Body of pancreas (tissue), 4 donors: ENCODE results near the gene ANKLE1. TPM values are rescaled to one million over a fixed set of nuclear protein-coding genes. Genes with fewer than 3 reads are reported as not detected.
A peak's percentile ranks its signal among the peaks of the same experiment; 100 is the strongest.
"Not testable (repeated sequence)": the region's sequence is repeated elsewhere in the genome, so short reads cannot be mapped to it uniquely, and the experiment has no call there.

Experiments
- ATAC-seq: fragments of 150-250 bp; one replicate; pipeline ENCODE4 v1.9.1; 2016
- DNase-seq, 4 donors: peaks; one replicate each; pipeline ENCODE4 v3.0.0-alpha.2; 2019
- H3K27ac ChIP-seq, 4 donors: fragments of 200-600 bp; sonication (generic); 1 replicate in 3 of 4; 2 replicates in 1 of 4; pipeline versions ENCODE4 v1.5.1 to v1.6.1; 2016 to 2019; ENCODE audit warnings: mild to moderate bottlenecking in 1 of 4, mixed read lengths in 1 of 4, moderate library complexity in 1 of 4
- H3K27me3 ChIP-seq, 2 donors: fragments of 200-600 bp; sonication (generic); one replicate each; pipeline ENCODE4 v1.6.0; 2016; ENCODE audit warnings: mild to moderate bottlenecking in 1 of 2
- H3K36me3 ChIP-seq, 2 donors: fragments of 200-600 bp; sonication (generic); replicated peaks in 1 of 2; 2 replicates each; pipeline ENCODE4 v1.5.1; 2016; ENCODE audit warnings: low read depth in 2 of 2; ENCODE audit not compliant: insufficient read depth in 1 of 2
- H3K4me1 ChIP-seq: fragments of 200-600 bp; sonication (generic); one replicate; pipeline ENCODE4 v1.6.0; 2016
- H3K4me3 ChIP-seq, 2 donors: fragments of 200-600 bp; sonication (generic); 1 replicate in 1 of 2; 2 replicates in 1 of 2; pipeline ENCODE4 v1.5.1; 2016 to 2019
- H3K9me3 ChIP-seq, 3 donors: fragments of 200-600 bp; sonication (generic); 1 replicate in 2 of 3; 2 replicates in 1 of 3; pipeline ENCODE4 v1.5.1; 2016
- POLR2A ChIP-seq, 3 donors: fragments of 450-650 bp; IDR thresholded peaks; one replicate each; pipeline ENCODE4 v1.6.1; 2016; ENCODE audit warnings: antibody characterized with exemption in 3 of 3, mild to moderate bottlenecking in 2 of 3
- WGBS, 2 donors: methylation state at CpG; one replicate each; pipeline ENCODE4 v1.1.5; 2017; 5-methylcytosine and 5-hydroxymethylcytosine counted together
- intact Hi-C: fragments of 100-400 bp; cut with DNase I; formaldehyde crosslinking; loops from one replicate; pipeline ENCODE4 v1.15.1; 2023
- total RNA-seq, 2 donors: library from RNA; depleted of rRNA; stranded (reverse); fragments of >200 nt; gene quantifications; one replicate each; pipeline ENCODE4 v1.1.0, GENCODE V29; 2016
- TF ChIP-seq, protein P1 (sequence below), 7 experiments: fragments of 450-650 bp in 4 of 7; fragments of 200-600 bp in 3 of 7; sonication (generic) in 3 of 7; IDR thresholded peaks; one replicate each; pipeline ENCODE4 v1.5.1; 2016 to 2019; ENCODE audit warnings: antibody characterized with exemption in 7 of 7

ANKLE1 gene
- total RNA-seq, 2 donors from 2014 or later, result 0.33 TPM; not detected in 1

- Histone ChIP-seq H3K27ac (peak within 1 kb of the TSS in 3 of 4 donors; percentile 29 to 72 (median 71)), H3K4me1 (peaks cover 13% of the 10 kb centered on the region), H3K27me3 (no peaks in the 10 kb centered on the region), H3K9me3 (no peaks in the 10 kb centered on the region), H3K36me3 (peaks cover 0 to 5% of the 10 kb centered on the region in 2 donors), H3K4me3 (peak within 1 kb of the TSS; percentile 64 to 69)
- peak in 2 of 3 donors; percentile 45 to 51 for TF ChIP-seq POLR2A (IDR thresholded peaks at IDR 0.05)
- TF ChIP-seq, protein P1, sequence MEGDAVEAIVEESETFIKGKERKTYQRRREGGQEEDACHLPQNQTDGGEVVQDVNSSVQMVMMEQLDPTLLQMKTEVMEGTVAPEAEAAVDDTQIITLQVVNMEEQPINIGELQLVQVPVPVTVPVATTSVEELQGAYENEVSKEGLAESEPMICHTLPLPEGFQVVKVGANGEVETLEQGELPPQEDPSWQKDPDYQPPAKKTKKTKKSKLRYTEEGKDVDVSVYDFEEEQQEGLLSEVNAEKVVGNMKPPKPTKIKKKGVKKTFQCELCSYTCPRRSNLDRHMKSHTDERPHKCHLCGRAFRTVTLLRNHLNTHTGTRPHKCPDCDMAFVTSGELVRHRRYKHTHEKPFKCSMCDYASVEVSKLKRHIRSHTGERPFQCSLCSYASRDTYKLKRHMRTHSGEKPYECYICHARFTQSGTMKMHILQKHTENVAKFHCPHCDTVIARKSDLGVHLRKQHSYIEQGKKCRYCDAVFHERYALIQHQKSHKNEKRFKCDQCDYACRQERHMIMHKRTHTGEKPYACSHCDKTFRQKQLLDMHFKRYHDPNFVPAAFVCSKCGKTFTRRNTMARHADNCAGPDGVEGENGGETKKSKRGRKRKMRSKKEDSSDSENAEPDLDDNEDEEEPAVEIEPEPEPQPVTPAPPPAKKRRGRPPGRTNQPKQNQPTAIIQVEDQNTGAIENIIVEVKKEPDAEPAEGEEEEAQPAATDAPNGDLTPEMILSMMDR (IDR thresholded peaks at IDR 0.05), result peak in 2 of 7 experiments; percentile 0 to 1
- DNase-seq (peak; percentile 95 to 99 (median 96)), ATAC-seq (peak; percentile 98)
- 1% methylated on average over 20 to 27 of the region's 27 CpGs for WGBS, 2 donors
- intact Hi-C loops, result no loop called here
Measured at GRCh38 chr19:17266975-17267788, 14.5 kb upstream of the ANKLE1 start, which contains the start of gene BABAM1. TSS of gene BABAM1 (plus strand) at chr19:17267443. CDS start at chr19:17268807, 1,364 bp downstream.

GRCh38 chr19:17268754-17269153 lies 12.9 kb upstream of the ANKLE1 start:
- peaks cover 13% of the 10 kb centered on the region for H3K4me1 ChIP-seq
- 86 to 88% methylated on average over 11 to 13 of the region's 13 CpGs for WGBS, 2 donors
- ATAC-seq (no peak), DNase-seq (no peak)
- H3K9me3 ChIP-seq, result no peaks in the 10 kb centered on the region
- no peak overlapping the region for H3K27ac ChIP-seq
- intact Hi-C loops, result no loop called here
- H3K27me3 ChIP-seq, result no peaks in the 10 kb centered on the region
- H3K36me3 ChIP-seq, result peaks cover 0 to 8% of the 10 kb centered on the region in 2 donors
- TF ChIP-seq POLR2A (IDR thresholded peaks at IDR 0.05), result no peak
- no peak overlapping the region for H3K4me3 ChIP-seq

DNA sequence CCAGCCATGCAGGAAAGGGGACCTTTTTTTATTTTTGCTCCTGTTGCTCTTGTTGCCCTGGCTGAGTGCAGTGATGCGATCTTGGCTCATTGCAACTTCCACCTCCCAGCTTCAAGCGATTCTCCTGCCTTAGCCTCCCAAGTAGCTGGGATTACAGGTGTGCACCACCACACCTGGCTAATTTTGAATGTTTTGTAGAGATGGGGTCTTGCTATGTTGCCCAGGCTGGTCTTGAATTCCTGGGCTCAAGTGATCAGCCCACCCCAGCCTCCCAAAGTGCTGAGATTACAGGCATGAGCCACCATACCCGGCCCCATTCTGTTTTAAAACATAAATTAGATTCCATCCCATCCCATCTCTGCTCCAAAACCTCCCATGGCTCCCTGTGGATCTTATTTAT lies 6.8 kb upstream of the ANKLE1 start:
- H3K4me3 ChIP-seq, H3K4me1 ChIP-seq, H3K27ac ChIP-seq, DNase-seq, H3K27me3 ChIP-seq, H3K9me3 ChIP-seq, intact Hi-C loops, ATAC-seq: not testable (repeated sequence)
- WGBS, 2 donors, result 92 to 98% methylated on average over 3 of the region's 3 CpGs
- H3K36me3 ChIP-seq, result peaks cover 0 to 26% of the 10 kb centered on the region in 2 donors

DNA sequence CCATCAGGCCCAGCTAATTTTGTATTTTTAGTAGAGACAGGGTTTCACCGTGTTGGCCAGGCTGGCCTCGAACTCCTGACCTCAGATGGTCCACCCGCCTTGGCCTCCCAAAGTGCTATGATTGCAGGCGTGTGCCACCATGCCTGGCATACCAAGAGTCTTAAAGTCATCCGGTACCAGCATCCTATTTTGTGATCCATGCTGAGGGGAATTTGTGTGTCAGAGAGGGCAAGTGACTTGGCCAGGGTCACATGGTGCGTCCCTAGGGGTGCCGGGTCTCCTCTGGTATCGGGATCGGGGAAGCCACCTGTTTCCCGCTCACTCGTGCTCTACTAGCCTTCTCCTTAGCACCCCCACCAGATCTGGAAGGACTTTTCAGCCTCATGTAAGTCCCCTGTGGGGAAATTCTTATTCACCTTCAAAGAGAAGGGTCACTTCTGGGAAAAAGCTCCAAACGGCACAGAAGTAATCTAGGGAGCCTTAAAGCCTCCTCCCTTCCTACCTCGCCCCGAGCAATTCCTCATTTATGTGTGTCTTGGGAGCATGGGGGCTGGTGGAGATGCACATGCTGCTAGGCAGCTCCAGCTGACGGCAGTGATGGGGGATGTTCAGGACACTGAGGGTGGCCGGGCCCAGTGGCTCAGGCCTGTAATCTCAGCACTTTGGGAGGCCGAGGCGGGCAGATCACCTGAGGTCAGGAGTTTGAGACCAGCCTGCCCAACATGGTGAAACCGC lies 6.1 kb upstream of the ANKLE1 start:
- DNase-seq (no peak), ATAC-seq (no peak)
- no peaks in the 10 kb centered on the region for H3K4me1 ChIP-seq
- TF ChIP-seq POLR2A (IDR thresholded peaks at IDR 0.05), result no peak
- TF ChIP-seq, protein P1 (IDR thresholded peaks at IDR 0.05), result no peak
- WGBS, 2 donors, result 89 to 96% methylated on average over 12 to 19 of the region's 19 CpGs
- no peaks in the 10 kb centered on the region for H3K27me3 ChIP-seq
- H3K4me3 ChIP-seq, result no peak overlapping the region
- H3K36me3 ChIP-seq, result peaks cover 0 to 26% of the 10 kb centered on the region in 2 donors
- H3K27ac ChIP-seq, result no peak overlapping the region
- intact Hi-C loops, result no loop called here
- H3K9me3 ChIP-seq, result no peaks in the 10 kb centered on the region

- peaks cover 0 to 14% of the 10 kb centered on the region in 2 donors for H3K36me3 ChIP-seq
- 67 to 73% methylated on average over 3 of the region's 3 CpGs for WGBS, 2 donors
- H3K27ac ChIP-seq, result no peak overlapping the region
- H3K27me3 ChIP-seq, result peaks cover 0 to 10% of the 10 kb centered on the region in 2 donors
- ATAC-seq (no peak), DNase-seq (no peak)
- no peak overlapping the region for H3K4me3 ChIP-seq
- no peaks in the 10 kb centered on the region for H3K9me3 ChIP-seq
- peaks cover 17% of the 10 kb centered on the region for H3K4me1 ChIP-seq
- TF ChIP-seq, protein P1 (IDR thresholded peaks at IDR 0.05), result no peak
- TF ChIP-seq POLR2A (IDR thresholded peaks at IDR 0.05), result no peak
- intact Hi-C loops, result no loop called here
Measured at GRCh38 chr19:17279436-17279835, 2.3 kb upstream of the ANKLE1 start.
